Activated gamma-delta T cell treated with Interleukin-2 at 50 U/mL for 16 hours (primary cell): Measurements from ENCODE around the gene GNAQ.
"Not testable (repeated sequence)": the region's sequence is repeated elsewhere in the genome, so short reads cannot be mapped to it uniquely, and the experiment has no call there.

Experiments
- DNase-seq: peaks from one replicate; pipeline ENCODE4 v3.0.0-alpha.2; 2020

Gene GNAQ

DNA sequence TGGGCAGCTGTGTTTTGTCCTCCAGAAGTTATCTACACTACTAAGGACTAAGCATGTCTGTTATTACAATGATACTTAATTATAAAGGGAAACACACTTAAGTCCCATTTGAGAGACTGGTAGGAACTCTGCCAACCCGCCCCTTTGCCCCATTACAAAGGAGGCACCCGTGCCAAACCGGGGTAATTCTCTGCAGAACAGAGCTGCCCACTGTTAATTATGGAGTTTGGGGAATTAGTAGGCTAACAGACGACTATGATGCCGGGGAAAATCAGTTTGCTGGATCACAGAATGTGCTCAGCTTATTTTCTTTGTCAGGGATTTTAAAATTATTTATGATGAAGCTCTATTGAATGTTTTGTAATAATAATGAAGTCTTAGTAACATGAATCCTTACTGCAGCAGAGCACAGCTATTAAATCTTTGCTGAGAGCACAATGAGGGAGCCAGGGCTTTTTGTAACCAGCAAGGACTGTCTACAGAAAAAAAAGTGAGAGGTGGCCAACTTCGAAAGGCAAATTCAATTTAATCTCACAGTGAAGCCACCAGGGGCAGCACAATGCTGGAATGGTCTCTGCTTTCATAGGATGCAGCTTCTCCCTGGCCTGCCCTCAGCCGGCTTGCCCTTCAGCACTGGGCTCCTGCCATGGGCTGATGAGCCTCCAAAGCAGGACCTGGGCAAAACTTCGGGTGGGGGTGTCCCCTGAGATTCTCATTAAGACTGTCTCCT lies 134.5 kb downstream of the GNAQ start:
- no peak for DNase-seq

DNA sequence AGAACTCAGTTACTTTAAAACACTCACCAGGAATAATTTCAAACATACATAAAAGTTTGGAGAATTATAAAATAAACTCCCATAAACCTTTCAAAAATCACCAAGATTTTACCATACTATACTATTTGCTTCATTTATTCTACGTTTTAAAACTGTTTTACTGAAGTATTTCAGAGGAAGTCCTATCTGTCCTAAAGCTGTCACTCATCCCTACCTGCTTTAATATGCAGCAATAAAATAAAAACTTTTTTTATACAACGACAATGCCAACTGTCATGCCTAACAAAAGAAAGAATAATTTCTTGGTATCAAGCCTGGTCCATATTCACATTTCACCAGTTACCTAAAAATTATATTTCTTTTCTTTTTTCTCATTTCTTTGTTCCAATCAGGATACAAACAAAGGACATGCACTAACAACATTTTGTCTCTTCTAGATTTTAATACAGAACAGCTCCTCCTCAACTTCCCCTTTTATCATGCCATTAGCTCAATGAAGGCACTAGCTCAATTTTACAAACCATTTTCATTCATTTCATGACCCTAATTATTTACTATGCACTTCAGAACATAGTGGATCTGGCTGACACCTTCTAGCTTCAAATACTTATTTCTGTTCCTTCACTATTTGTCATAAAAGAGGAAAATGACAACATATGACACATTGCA lies 135.2 kb downstream of the GNAQ start:
- no peak for DNase-seq

DNA sequence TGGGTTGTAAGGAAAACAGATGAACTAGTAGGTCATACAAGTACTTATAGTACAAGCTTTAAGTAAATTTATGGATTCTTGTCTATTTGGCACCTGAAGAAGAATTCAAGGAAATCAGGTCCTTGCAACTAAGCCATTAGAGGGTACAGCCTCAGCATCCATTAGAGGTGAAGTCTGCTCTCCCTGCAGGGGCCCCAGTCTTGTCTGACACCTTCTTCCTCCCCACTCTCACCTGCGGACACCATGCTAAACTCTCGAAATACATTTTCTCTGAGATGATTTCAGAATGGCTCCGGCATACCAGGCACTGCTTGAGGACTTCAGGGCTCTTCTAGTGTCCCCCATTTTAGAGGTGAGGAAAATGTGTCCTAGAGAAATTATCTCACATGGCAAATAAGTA lies 137.9 kb downstream of the GNAQ start:
- no peak for DNase-seq

DNA sequence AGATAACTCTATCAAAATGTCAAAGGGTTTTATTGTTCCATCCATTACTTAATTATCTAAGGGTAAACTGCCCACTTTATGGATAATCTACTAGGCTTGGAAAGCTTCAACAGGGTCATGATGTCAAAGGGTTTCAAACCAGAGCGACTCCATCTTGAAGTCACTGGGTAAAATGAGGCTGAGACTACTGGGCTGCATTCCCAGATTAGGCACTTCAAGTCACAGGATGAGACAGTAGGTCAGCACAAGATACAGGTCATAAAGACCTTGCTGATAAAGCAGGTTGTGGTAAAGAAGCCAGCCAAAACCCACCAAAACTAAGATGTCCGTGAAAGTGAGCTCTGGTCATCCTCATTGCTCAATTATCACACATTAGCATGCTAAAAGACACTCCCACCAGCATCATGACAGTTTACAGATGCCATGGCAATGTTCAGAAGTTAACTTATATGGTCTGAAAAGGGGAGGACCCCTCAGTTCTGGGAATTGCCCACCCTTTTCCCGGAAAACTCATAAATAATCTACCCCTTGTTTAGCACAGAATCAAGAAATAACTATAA lies 138.6 kb downstream of the GNAQ start:
- DNase-seq: no peak

DNA sequence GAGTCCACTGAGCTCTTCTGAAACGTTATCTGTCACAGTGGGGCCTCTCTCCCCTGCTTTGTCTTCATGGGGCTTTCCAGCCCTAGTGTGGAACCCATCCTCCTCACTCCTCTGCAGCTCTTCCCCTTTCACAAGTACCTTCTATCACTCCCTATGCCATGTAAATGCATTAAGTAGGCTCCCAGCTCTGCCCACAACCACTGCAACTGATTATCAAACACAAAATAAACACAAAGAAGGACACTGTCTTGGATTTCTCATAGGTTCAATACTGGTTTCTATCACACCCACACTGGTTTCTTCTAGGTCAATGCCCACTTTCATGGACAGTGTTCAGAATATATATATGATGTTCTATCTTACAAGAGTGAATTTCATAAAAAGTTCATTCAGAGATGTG lies 139.4 kb downstream of the GNAQ start:
- no peak for DNase-seq

DNA sequence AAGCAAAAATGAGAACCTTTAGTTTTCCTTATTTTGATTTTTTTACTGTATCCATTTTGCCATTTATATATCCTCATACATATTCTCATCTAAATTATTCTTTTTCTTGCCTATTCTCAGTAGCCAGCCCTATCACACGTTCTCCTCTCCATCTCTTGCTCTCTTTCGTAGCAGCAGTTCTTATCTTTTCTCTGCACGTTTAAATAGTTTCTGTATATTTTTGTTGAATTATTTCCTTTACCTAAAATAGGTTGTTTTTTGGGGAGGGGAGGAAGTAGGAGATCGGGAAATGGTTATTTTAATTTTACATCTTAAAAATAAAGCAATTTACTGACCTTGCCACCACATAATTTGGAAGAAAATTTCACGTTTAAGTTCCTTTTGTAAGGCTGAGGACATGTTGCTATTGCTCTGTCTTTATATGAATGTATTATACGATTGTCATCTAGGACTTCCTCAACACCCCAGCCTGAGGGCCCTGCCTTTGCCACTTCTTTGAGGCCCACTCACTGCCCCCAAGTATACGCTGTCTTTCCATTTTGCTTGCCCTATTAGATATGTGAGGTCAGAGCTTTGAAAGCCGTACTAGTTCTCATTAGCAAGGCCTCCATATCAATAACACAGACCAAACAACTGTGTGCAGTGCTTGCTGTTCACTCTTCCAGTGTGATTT lies 140.3 kb downstream of the GNAQ start:
- DNase-seq: no peak

DNA sequence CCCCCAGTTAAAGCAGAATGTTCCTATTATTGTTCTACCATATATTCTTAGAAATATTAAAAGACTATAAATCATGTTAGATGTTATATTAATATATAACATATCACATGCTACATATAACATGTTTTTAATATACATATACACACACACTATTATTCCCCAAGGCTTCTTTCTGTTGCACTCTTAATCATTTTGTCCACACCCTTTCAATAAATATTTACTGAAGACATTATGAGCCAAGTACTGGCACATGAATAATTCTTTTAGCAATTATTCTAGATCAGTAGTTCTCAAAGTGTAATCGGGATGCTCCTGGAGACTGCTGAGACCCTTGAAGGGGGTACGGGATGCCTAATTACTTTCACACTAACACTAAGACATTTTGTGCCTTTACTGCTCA lies 143.9 kb downstream of the GNAQ start:
- no peak for DNase-seq

DNA sequence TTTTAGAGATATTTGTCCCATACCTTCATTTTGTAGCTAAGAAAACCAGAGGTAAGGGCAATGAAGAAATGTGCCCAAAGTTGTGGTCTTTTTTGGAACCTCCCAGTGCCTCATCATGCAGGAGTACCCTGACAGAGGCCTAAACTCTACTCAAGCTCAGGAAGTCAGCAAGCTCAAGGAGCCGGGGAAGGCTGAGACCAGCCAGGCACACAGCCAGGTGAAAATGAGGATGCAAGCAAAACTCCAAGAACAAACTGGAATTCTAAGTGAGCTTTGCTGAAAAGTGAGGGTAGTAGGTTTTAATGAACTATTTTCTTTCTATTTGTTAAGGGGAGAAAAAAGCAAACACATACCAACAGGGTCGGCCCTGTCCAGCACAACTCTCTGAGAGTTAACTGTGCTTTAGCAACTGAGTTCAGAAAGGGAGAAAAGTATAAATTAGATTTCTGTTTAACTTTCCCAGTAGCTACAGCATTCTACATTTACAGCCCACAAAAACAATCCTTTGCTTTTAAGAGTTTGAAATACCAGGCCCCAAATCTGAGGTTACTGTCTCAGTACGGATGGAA lies 146.4 kb downstream of the GNAQ start:
- DNase-seq: no peak

DNA sequence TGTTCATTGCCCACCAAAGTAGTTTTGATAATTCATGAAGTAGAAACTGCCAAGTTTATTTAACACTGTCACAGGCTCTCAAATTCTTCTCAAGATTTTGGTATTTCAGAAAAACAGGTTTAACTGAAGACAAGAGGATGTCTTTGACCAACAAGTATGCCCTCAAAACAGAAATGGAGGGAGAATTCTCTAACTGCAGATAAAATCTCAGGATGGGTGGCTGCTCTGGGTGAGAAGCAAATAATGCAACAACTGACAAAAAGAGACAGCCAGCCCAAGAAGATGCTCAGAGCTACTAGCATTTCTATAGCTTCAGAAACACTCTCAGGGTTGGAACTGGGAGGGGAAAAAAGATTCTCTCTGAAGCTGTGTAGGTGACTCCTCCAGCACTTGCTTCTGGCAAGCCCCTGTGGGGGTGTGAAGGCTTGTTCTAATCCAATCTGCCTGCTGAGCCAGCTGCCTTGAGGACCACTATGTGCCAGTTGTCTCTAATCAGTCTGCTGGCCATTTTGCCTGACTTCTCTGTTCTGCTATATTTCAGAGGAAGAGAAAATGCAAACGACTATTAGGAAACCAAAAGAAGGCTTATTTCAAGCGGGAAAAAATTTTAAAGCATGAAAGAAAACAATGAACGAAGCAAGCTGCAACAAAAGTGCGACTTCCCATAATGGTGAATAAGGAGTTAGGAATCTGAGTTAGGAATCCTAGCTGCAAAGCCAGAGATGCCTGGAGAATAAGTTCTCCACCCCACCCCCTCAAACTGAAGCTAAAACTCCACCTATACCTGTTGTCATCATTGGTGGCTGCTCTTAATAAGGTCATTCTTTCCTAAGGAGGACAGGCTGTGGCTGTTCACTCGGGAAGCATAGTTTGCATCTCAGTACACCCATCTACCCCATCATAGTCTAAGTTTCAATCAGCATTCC lies 147.5 kb downstream of the GNAQ start:
- DNase-seq: no peak

DNA sequence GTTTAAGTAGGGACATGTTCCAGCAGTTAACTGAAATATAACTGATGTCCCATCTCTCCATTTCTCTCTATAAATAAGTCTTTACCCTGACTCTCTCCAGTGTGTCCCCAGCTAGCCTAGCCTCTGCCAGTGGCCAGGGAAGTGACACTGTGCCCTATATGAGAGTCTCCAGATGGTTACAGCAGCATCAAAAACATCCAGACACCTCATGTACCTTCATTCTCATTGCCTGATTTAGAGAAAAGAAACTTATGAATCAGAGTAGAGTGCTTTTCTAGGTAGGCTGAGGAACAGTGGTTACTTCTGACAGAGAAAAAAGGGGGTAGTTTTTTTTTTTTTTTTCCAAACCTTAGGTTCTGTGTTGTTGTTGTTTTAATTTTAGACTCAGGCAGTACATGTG lies 148.5 kb downstream of the GNAQ start:
- no peak for DNase-seq

DNA sequence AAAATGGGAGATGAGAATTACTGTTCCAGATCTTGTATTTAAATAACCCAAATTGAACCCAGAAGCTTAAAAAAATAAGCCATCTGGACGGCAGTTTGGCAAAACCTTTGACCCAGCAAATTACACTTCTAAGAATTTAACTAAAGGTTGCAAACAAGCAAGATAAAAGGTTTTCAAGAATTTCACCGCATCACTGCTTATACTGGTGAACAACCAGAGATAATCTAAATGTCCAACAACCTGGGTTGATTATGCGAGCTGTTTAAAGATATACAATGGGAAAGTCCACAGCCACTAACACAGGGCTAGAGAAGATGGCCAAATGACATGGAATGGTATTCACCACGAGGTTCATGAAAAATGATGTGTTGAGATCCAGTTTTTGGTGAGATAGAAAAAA lies 149.3 kb downstream of the GNAQ start:
- DNase-seq: no peak

DNA sequence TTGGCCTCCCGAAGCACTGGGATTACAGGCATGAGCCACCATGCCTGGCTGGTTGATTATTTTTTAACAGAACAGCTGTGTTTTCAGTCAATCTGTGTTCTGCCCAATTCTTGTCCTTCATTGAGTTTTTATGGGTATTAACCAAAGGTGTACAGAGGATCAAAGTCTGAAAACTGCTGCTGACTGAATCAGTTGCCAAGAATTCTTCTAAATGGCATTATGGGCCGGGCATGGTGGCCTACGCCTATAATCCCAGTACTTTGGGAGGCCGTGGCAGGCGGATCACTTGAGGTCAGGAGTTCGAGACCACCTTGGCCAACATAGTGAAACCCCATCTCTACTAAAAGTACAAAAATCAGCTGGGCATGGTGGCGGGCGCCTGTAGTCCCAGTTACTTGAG lies 150.0 kb downstream of the GNAQ start:
- not testable (repeated sequence) for DNase-seq

DNA sequence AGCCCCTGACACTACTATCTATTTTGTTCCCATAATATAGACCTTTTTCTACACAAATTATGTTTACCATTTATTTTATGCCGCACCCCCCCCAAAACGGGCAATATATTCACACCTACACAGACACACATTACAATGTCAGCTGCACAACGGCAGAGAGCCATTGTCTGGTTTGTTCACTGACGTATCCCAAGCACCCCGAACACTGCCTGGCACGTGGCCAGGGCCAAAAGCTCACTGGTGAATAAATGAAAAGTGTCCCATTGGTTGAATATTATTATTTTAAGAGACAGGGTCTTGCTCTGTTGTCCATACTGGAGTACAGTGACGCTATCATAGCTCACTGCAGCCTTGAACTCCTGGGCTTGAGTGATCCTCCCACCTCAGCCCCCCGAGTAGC lies 150.5 kb downstream of the GNAQ start:
- DNase-seq: no peak

DNA sequence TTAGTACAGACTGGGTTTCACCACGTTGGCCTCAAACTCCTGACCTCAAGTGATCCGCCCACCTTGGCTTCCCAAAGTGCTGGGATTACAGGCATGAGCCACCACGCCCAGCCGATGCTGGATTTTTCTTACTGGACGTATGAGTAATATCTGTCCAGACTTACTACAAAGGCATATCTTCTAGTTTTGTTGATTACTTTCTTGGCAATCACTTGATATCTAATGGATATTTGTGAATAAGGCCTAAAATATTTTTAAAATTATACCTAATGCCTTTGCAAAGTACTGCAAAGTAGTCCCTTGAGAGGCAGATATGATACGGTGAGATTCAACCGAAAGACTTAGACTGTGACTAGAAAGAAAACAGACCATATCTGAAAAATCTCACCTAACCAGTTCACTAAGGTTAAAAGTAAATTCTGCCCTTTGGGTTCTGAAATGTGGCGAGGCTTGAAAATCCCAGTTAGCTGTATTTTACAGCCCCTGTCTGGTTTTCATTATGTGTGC lies 152.1 kb downstream of the GNAQ start:
- DNase-seq: no peak

DNA sequence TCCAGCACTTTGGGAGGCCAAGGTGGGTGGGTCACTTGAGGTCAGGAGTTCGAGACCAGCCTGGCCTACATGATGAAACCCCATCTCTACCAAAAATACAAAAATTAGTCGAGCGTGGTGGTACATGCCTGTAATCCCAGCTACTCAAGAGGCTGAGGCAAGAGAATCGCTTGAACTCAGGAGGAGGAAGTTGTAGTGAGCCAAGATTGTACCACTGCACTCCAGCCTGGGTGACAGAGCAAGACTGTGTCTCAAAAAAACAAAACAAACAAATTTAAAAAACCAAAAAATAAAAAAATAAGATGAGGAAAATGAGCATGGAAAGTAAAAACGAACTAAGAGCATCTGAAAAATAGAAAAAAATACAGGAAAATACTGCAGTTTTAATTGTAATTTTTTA lies 152.8 kb downstream of the GNAQ start:
- not testable (repeated sequence) for DNase-seq

DNA sequence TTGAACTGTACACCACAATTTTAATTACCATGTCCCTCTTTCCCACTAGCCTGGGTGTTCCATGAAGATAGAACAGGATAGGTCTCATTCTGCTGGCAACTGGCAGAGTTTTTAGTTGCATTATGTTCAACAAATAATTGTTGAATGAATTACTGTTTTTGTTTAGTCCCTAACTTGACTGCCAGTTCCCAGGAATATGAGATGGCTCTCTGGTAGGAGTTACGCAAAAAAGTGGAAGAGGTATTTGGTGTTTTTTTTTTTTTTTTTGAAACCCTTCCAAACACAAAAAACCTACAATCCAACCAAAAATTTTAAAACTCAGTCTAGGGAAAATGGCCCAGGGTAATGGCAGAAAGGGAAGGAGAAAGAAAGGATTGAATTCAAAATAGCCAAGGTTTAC lies 153.6 kb downstream of the GNAQ start:
- no peak for DNase-seq

DNA sequence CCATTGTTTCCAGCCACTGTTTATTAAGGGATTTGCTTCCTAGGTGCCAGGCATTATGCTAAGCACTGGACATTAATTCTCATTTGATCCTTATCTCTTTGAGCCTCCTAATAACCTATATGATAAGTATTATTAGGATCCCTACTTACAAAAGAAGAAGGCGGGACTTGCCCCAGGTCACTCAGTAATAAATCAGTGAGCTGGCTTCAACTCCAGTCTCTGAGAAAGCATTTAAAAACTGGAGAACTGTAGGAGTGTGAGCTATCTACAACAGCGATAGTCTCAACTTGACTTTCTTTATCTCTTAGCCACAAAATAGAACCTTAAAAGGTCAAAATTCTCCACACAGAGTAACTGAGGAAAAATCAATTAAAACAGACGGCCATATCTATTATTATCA lies 155.0 kb downstream of the GNAQ start:
- no peak for DNase-seq

DNA sequence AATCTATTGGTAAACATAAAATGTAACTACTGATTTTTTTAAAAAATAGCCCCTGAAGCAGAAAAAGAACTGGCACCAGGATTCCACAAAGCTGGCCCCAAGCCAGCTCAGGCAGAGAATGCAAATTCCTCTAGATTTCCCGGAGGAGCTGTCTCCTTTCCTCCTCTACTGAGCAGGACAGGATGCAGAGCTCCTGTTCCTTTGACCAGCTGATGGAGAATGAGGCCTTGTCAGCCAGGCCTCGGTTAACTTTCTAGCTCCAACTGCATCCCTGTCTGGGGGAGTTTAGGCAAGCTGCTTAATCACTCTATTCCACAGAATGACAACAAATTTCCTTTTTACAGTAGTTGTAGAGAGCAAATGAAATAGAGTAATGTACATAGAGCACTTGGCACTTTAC lies 155.5 kb downstream of the GNAQ start:
- DNase-seq: no peak

DNA sequence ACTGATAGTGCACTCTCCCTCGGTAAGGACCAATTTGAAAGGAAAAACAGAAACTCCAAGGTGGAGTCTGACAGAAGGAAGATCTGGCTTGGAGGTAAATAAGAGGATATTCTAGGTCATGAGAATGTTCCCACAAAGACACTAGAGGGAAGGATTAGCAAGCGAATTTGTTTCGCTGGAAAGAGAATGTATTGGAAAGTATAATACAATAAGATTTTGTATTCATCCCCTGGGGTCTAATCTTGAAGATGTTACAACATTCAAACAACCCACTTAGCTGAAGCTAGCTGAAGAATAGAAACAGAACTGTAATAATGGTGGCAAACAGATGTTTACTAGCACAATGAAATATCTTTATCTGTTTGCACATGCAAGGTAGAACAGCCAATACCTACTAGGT lies 158.7 kb downstream of the GNAQ start:
- DNase-seq: no peak

DNA sequence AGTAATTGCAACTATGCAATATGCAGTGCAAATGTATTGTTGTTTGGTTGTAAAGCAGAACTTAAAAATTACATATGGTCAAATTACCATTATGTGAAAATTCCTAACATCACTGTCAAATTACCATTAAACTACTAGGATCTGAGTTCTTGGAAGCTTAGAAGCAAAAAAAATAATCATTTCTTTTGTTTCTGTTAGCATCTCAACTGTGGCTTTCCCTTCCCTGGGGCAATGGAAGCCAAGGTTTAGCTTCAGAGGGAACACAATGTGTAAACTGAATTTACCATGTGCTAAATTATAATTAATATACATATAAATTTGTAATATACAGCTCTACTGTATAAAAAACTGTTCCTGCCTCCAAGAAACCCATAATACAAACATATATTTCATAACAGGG lies 159.4 kb downstream of the GNAQ start:
- no peak for DNase-seq

DNA sequence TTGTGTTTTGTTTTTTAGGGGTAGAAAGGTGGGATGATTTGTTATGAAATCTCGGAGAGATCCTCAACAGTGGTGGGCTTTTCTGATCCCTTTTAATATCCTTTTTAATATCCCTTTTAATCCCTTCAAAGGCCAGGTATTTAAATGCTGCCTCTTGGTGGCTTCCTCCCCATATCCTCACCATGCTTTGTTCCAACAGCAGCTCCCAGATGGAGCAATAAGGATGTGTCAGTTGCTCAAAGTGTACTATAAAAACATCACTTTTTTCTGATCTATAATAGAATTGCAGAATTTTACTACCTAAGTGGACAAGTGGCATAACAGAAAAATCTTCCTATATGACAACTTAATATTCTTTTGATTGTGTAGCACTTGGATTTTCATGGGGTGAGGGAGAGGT lies 160.1 kb downstream of the GNAQ start:
- no peak for DNase-seq

DNA sequence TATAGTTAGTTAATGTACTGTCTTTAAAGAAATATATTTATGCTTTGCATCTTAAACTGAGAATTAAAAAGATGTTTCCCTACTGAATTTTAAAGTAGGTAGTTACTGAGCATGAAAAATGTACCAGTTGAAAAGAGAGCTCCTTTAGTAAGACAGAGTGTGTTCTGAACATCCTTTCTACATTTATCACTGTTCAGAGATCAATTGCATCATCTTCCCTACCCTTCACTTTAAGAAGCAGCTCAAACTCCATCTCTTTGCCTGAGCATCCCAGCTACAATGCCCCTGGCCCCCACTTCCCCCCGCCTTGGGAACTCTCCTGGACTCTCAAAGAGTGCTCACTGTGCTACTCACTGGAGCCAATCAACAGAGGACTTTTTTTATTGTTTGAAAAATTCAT lies 164.7 kb downstream of the GNAQ start:
- no peak for DNase-seq
